K562 (cell line): ENCODE measurements around the gene COL4A6. TPM values are rescaled to one million over a fixed set of nuclear protein-coding genes. Genes with fewer than 3 reads are reported as not detected.

Source experiments
- ATAC-seq: fragments of 200-7000 bp; cut with Tn5 transposase; 3 replicates; pipeline ENCODE4 v1.9.1; 2020; ENCODE audit warnings: moderate library complexity
- BruUV-seq: library from RNA; stranded (reverse); fragments of 400-500 nt; replicated peaks from 2 replicates; lab custom pipeline; 2021; lab: Mats Ljungman, UMichigan
- CTCF ChIA-PET: fragments of 300-600 bp; formaldehyde crosslinking; extraction: SDS; loops from one replicate; lab custom pipeline; 2021; ENCODE audit warnings: low intra/inter-chr PET ratio; lab: Yijun Ruan, JAX
- POLR2A ChIA-PET: fragments of 300-600, 350-650 bp; sonication (Branson Sonifier 250); formaldehyde crosslinking; extraction: SDS; loops from one replicate; lab custom pipeline; 2021; ENCODE audit warnings: antibody characterized with exemption, inconsistent platforms; lab: Yijun Ruan, JAX
- DNase-seq, 4 experiments: peaks; one replicate each; pipeline versions ENCODE4 v3.0.0 to v3.0.0-alpha.2; 2011 to 2018; ENCODE audit warnings: low spot score in 3 of 4, mixed read lengths in 3 of 4; ENCODE audit errors: extremely low read depth in 1 of 4
- FAIRE-seq: peaks from 2 replicates; lab custom pipeline; 2011; peaks lifted over from hg19 to GRCh38; lab: Jason Lieb, UNC
- H2AFZ ChIP-seq: 2 replicates; pipeline ENCODE4 v1.6.0; 2011; ENCODE audit warnings: low read depth, low read length, control low read depth, inconsistent platforms
- H3K27ac ChIP-seq: fragments of 200-600 bp; 3 replicates; pipeline ENCODE4 v1.8.0; 2011; ENCODE audit warnings: low read depth, mild to moderate bottlenecking, control low read depth, inconsistent platforms, low read length, moderate library complexity, mixed read lengths; ENCODE audit errors: extremely low read depth
- H3K27me3 ChIP-seq, 2 experiments: fragments of 300-600 bp in 1 of 2; 2 replicates in 1 of 2; 3 replicates in 1 of 2; pipeline versions ENCODE4 v1.6.0 to v1.8.0; 2011; ENCODE audit warnings: inconsistent platforms in 2 of 2, low read length in 2 of 2, mild to moderate bottlenecking in 1 of 2, mixed read lengths in 1 of 2, moderate library complexity in 1 of 2; ENCODE audit not compliant: control insufficient read depth in 2 of 2, insufficient read depth in 2 of 2
- H3K36me3 ChIP-seq: fragments of 300-600 bp; 3 replicates; pipeline ENCODE4 v1.8.0; 2011; ENCODE audit warnings: mild to moderate bottlenecking, low read length, inconsistent platforms; ENCODE audit not compliant: control insufficient read depth, insufficient read depth
- H3K4me1 ChIP-seq, 2 experiments: fragments of 200-600 bp in 1 of 2; replicated peaks in 1 of 2; 2 replicates in 1 of 2; 3 replicates in 1 of 2; pipeline versions ENCODE4 v1.5.1 to v1.8.0; 2011; ENCODE audit warnings: inconsistent platforms in 2 of 2, low read length in 2 of 2, mild to moderate bottlenecking in 1 of 2, mixed read lengths in 1 of 2, moderate library complexity in 1 of 2; ENCODE audit not compliant: control insufficient read depth in 2 of 2, insufficient read depth in 2 of 2
- H3K4me2 ChIP-seq: 2 replicates; pipeline ENCODE4 v1.6.1; 2011; ENCODE audit warnings: low read length, control low read depth, inconsistent platforms, mixed read lengths; ENCODE audit not compliant: insufficient read depth
- H3K4me3 ChIP-seq: fragments of 200-600 bp; sonication (generic), shearing (Covaris generic); 2 replicates; pipeline ENCODE4 v1.5.1; 2016; ENCODE audit warnings: control low read depth, inconsistent platforms
- H3K79me2 ChIP-seq: fragments of 200-600 bp; 3 replicates; pipeline ENCODE4 v1.8.0; 2011; ENCODE audit warnings: low read length, inconsistent platforms; ENCODE audit not compliant: control insufficient read depth, insufficient read depth
- H3K9ac ChIP-seq, 2 experiments: 2 replicates each; pipeline versions ENCODE4 v1.6.0 to v1.6.1; 2011; ENCODE audit warnings: low read depth in 2 of 2, low read length in 2 of 2, control low read depth in 1 of 2, inconsistent platforms in 1 of 2, mild to moderate bottlenecking in 1 of 2, mixed read lengths in 1 of 2; ENCODE audit not compliant: insufficient read depth in 1 of 2
- H3K9me1 ChIP-seq: one replicate; pipeline ENCODE4 v1.6.0; 2011; ENCODE audit warnings: inconsistent platforms, mild to moderate bottlenecking, low read length, moderate library complexity; ENCODE audit not compliant: control insufficient read depth, insufficient read depth
- H3K9me3 ChIP-seq: replicated peaks from 2 replicates; pipeline ENCODE4 v1.5.1; 2011; ENCODE audit warnings: low read depth, low read length, inconsistent platforms; ENCODE audit not compliant: control insufficient read depth, insufficient read depth
- H4K20me1 ChIP-seq: replicated peaks from 2 replicates; pipeline ENCODE4 v1.6.1; 2011; ENCODE audit warnings: low read length, inconsistent platforms, mixed read lengths; ENCODE audit not compliant: control insufficient read depth, insufficient read depth
- MEIS2 ChIP-seq: fragments of 450-650 bp; IDR thresholded peaks from 2 replicates; pipeline ENCODE4 v1.6.1; 2014; ENCODE audit warnings: mild to moderate bottlenecking; ENCODE audit not compliant: partially characterized antibody
- MTA3 ChIP-seq: fragments of 450-650 bp; formaldehyde crosslinking; IDR thresholded peaks from 2 replicates; pipeline ENCODE4 v1.6.1; 2017; ENCODE audit warnings: mild to moderate bottlenecking, borderline replicate concordance
- WGBS: fragments of 100-300 bp; shearing (Covaris generic); methylation state at CpG from one replicate; pipeline ENCODE4 v1.1.6; 2016; ENCODE audit warnings: low coverage, mixed read lengths; ENCODE audit not compliant: insufficient coverage; ENCODE audit errors: missing lambda C conversion rate; 5-methylcytosine and 5-hydroxymethylcytosine counted together
- in situ Hi-C: fragments of 300-500 bp; cut with MboI; formaldehyde crosslinking; loops from 4 replicates; pipeline ENCODE4 v1.15.0; 2018; ENCODE audit warnings: inconsistent platforms, mixed read lengths
- intact Hi-C: fragments of 100-400 bp; cut with micrococcal nuclease; formaldehyde crosslinking; loops from 2 replicates; pipeline ENCODE4 v1.14.2; 2022
- polyA plus RNA-seq, 8 experiments: library from polyadenylated mRNA; depleted of rRNA in 4 of 8; stranded (reverse) in 5 of 8; unstranded in 3 of 8; fragments of >200 nt; fragmentation: Nextera tagmentation in 2 of 8; fragmentation: Illumina TruSeq in 1 of 8; extraction: Ambion mirVana in 2 of 8; extraction: Trizol in 1 of 8; gene quantifications; 2 replicates each; pipeline versions ENCODE4 v1.2.1 to v1.2.3, GENCODE V29; 2011 to 2014; ENCODE audit warnings: inconsistent platforms in 1 of 8, missing spikeins in 1 of 8
- total RNA-seq, 7 experiments: library from RNA; depleted of rRNA in 6 of 7; stranded (reverse); fragments of >200 nt in 6 of 7; fragmentation: Illumina TruSeq in 2 of 7; extraction: Trizol in 2 of 7; gene quantifications; 2 replicates each; pipeline versions ENCODE4 v1.2.1 to v1.2.3, GENCODE V29; 2011 to 2021; ENCODE audit warnings: low replicate concordance in 1 of 7

The COL4A6 gene
- total and polyA plus RNA-seq, 9 of the 15 experiments (the other 6 are each of a cell fraction or from before 2014, with no cell fraction given): 0.02 to 0.05 TPM; not detected in 7

DNA sequence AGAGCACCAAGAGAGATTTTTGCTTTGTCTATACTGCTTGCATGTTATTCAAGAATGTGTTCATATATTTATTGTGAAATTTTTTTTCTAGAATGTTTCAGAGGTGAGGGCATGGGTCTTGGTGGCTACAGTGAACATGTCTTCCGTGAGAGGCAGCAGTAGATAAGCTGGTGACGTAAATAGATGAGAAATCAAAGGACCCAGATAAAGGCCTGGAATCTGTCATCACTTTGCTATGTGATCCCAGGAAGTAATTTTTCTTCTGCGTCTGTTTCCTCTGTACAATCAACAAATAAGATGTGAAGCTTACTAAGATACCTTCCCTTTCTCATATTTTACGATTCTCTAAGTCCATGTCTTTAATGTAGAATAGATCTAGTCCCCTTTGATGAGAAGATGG is 129.1 kb downstream of the COL4A6 start:
- Histone ChIP-seq H3K9me3 (no peaks in the 10 kb centered on the region), H4K20me1 (no peaks in the 10 kb centered on the region)
- CTCF ChIA-PET: no interaction called here
- intact Hi-C loops: no loop called here
- DNase-seq: no peak
- 0% methylated on average over 4 of the region's 4 CpGs for WGBS
- BruUV-seq: no TSS peak
- TF ChIP-seq MEIS2 (peak; percentile 36), MTA3 (no peak)
- TF ChIP-seq, all 486 proteins: peak for 1
- Histone ChIP-seq H3K79me2 (no peaks in the 10 kb centered on the region), H3K9ac (no peak overlapping the region), H3K9me1 (no peaks in the 10 kb centered on the region), H3K27ac (no peak overlapping the region), H3K4me3 (no peak overlapping the region), H3K4me1 (no peaks in the 10 kb centered on the region), H2AFZ (no peak overlapping the region), H3K4me2 (no peak overlapping the region), H3K36me3 (no peaks in the 10 kb centered on the region), H3K27me3 (no peaks in the 10 kb centered on the region)
- POLR2A ChIA-PET: no interaction called here
- FAIRE-seq (no peak), ATAC-seq (no peak)
- in situ Hi-C loops: no loop called here

DNA sequence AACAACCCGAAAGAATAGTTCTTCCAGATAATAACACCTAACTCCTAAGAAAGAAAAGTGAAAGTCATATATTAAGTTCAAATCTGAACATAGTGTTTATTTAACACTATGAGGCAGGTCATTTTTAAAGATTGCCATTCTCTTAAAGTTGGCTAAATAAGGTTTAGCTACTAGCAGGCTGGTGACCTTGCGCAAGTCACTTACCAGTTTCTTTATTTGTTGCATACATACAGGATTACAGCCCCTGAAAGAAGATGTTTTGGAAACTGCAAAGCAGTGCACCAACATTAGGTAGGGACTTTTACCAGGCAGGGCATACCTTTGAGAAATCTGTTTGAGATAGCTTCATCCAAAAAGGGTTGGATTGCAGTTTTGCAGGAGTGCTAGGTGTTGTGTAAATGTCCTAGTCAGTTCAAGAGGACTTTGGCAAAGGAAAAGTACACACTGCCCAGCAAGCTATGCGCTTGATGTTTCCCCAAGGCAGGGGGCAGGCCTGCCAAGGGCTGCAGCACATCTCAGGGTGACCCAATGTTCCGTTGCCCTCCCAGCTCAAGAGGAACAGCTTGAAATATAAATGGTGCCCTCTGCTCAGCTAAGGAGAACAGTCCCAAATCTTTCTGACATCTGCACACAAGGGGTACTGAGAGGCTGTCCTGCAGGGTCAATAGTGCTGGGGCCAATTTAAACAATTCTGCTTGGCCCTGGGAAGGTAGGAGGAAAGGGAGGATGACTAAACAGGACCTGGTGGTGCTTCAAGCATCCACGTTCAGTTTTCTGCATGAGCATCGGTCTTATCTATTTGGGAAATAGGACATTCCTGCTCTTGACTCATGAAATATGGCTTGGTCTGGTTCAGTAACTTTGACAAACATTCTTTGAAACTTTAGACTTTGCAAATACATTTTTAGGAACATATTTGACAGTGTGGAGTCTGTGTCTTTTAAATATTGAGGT is 130.8 kb downstream of the COL4A6 start:
- Histone ChIP-seq H3K4me3 (no peak overlapping the region), H2AFZ (no peak overlapping the region), H4K20me1 (no peaks in the 10 kb centered on the region), H3K79me2 (no peaks in the 10 kb centered on the region), H3K27me3 (no peaks in the 10 kb centered on the region), H3K9me3 (no peaks in the 10 kb centered on the region), H3K36me3 (no peaks in the 10 kb centered on the region), H3K9ac (no peak overlapping the region), H3K27ac (no peak overlapping the region), H3K4me2 (no peak overlapping the region), H3K9me1 (no peaks in the 10 kb centered on the region), H3K4me1 (no peaks in the 10 kb centered on the region)
- in situ Hi-C loops (no loop called here), intact Hi-C loops (no loop called here)
- no TSS peak for BruUV-seq
- DNase-seq (no peak), FAIRE-seq (no peak), ATAC-seq (no peak)
- ChIA-PET CTCF (no interaction called here), POLR2A (no interaction called here)
- 10% methylated on average over 6 of the region's 6 CpGs for WGBS
